Measurements from ENCODE around the gene CDR2L. TPM values are rescaled to one million over a fixed set of nuclear protein-coding genes. Genes with fewer than 3 reads are reported as not detected.

Gene CDR2L
- total RNA-seq: 19.4 and 27.5 TPM in 2 replicates

DNA sequence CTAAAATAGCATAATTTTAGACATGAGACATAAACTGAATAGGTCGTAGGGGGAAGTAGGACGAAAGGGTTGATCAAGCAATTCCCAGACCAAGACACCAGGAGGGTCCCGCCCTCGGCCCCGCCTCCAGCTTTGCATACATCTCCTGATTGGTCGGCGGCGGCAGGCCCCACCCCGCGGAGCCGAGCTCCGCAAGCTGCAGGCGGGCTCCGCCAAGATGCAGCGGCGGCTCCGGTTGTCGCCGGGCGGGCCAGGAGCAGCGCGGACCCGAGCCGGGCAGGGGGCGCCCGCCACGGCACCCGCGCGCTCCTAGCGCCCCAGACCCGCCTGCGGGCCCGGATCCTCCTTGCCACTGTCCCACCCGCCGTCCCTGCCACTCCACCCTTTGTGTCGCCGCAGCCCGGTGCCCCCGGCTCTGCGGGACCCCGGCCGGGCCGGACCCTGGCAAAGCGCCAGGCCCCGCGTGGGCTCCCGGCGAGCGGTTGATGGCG, at the start of gene CDR2L:
Gene CDR2L (plus strand): TSS at position 215 of the 491 bp plus-strand sequence. CDS start 412 bp downstream, outside the sequence.

DNA sequence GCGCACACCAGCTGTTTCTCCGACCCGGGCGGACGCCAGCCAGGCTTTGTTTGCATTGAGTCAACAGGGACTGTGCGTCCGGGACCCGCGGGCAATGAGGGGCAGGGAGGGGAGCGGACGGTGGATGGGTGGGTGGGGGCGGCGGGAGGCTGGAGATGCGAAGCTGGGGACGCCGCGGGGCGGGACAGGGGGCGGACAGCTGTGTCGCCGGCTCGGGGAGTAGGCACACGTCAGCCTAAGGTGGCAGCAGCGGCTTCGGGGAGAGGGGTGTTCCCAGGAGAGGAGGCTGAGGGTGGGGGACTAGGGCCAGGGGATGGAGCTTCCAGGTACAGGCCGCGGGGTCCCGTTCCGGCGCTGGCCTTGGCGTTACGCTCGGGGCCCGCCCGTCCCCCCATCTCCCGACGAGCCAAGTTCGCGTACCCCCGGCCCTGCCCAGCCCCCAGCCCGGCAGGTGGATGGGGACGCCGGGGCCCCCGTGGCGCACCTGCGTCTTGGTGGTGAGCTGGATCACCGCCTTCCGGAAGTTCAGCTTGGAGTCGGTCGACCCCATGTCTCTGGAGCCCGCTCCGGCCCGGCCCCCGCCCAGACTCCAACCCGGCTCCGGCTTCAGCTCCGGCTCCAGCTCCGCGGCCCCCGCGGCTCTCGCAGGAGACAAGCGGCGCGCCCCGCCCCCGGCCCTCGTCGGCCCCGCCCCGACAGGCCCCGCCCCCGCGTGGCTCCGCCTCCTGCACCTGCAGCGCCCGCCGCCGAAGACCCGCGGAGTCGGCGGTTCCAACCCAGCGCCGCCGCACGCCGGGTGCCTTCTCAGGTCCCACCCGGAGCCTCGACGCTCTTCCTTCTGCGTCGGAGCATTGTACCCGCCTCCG, 15.1 kb upstream of the CDR2L start, which contains the start of gene HID1:
Gene HID1 (minus strand): TSS at position 653 of the 866 bp plus-strand sequence. CDS start 103 bp downstream, at position 550.

DNA sequence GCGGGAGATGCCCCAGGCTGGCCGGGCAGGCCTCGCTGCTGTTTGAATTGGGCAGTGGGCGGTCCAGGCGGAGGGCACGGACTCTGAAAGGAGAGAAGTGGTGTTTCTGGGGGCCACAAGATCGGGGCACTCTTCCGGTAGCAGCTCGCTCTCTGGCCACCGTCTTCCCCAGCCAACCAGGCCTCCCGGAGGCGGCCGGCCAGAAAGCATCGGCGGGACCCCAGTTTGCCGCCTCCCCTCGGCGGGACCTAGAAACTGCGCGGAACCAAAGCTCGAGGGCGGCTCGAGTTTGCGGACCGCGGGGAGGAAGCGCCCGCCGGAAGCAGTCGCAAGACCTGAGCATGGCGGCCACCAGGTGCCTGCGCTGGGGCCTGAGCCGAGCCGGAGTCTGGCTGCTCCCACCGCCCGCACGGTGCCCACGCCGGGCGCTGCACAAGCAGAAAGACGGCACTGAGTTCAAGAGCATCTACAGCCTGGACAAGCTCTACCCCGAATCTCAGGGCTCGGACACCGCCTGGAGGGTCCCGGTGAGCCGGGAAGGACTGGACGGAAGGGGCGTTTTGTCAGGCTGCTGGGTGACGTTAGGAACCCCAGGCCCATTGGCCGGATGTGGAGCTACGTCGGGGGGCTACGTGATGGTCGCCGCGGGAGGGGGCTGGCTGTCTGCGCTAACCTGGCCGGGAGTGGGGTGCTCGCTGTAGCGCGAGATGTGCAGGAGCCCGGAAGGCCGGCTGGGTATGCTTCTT, 25.1 kb downstream of the CDR2L start, which contains the start of gene MRPL58:
Gene MRPL58 (plus strand): TSS at position 325 of the 746 bp plus-strand sequence. CDS start 17 bp downstream, at position 342.

DNA sequence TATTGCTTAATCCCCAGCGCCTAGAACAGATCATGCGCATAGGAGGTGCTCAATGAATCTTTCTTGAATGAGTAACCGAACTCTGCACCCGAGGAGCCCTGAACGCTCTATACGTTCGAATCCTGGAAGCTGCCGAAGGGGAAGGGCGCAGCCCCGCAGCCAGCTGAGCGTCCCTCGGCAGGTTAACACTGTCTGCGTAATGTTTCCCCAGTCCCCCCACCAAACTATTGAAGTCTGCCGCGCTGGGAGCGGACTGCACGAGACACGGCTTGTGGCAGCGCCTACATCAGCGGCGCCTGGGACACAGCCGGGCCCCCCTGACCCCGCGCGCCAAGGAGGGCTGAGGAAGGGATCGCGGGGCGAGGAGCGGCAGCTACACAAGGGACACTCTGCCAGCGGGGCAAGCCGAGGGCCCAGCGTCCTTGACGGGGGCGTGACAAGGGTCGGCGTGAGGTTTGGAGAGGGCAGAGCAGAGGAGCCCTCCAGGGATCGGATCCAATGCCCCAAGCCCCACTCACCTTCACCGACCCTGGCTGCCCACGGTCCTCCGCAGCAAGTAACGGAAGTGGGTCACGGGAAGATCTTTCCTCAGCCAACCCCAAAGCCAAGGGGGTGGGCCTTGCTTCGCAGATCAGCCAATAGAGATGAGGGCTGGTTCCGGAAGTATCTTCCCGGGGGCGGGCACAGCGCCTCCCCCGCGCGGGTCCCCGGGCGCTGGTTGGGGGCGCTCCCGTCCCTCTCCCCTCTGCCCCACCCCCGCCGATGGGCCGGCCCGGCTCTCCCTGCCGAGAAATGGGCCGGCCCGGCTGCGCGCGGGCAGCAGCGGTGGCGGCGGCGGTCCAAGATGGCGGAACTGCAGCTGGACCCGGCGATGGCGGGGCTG, 59.2 kb downstream of the CDR2L start, which contains the start of the genes ATP5PD and KCTD2:
Gene ATP5PD (minus strand): TSS at position 563 of the 883 bp plus-strand sequence. CDS start 4,319 bp downstream, outside the sequence.
Gene KCTD2 (plus strand): TSS at position 819 of the 883 bp plus-strand sequence. CDS start 26 bp downstream, at position 845.

Other genes with a start within 250 kb of the CDR2L start
- 215 and 238 TPM in 2 replicates for gene NHERF1, start 239.0 kb upstream of the CDR2L start, total RNA-seq
- 22.3 and 24.6 TPM in 2 replicates for gene NAT9, start 211.3 kb upstream of the CDR2L start, total RNA-seq
- gene GRIN2C, start 127.7 kb upstream of the CDR2L start, total RNA-seq: not detected in 2 replicates
- gene FDXR, start 114.6 kb upstream of the CDR2L start, total RNA-seq: 48.2 and 57.8 TPM in 2 replicates
- gene FADS6, start 94.0 kb upstream of the CDR2L start, total RNA-seq: 0.74 and 0.85 TPM in 2 replicates
- 5.2 and 5.6 TPM in 2 replicates for gene USH1G, start 64.4 kb upstream of the CDR2L start, total RNA-seq
- gene OTOP2, start 63.4 kb upstream of the CDR2L start, total RNA-seq: 0.42 and 0.79 TPM in 2 replicates
- gene OTOP3, start 51.7 kb upstream of the CDR2L start, total RNA-seq: 0.14 and 0.56 TPM in 2 replicates
- gene HID1, start 14.9 kb upstream of the CDR2L start, total RNA-seq: 3.8 and 9.2 TPM in 2 replicates
- 80.0 and 116 TPM in 2 replicates for gene MRPL58, start 25.0 kb downstream of the CDR2L start, total RNA-seq
- 301 and 458 TPM in 2 replicates for gene ATP5PD, start 59.3 kb downstream of the CDR2L start, total RNA-seq
- 11.7 and 13.5 TPM in 2 replicates for gene KCTD2, start 59.6 kb downstream of the CDR2L start, total RNA-seq
- gene SLC16A5, start 100.3 kb downstream of the CDR2L start, total RNA-seq: 8.5 and 13.2 TPM in 2 replicates
- 4.4 and 4.6 TPM in 2 replicates for gene ARMC7, start 122.3 kb downstream of the CDR2L start, total RNA-seq
- 93.8 and 111 TPM in 2 replicates for gene NT5C, start 144.1 kb downstream of the CDR2L start, total RNA-seq
- 434 and 467 TPM in 2 replicates for gene JPT1, start 166.9 kb downstream of the CDR2L start, total RNA-seq
- gene SUMO2, start 195.3 kb downstream of the CDR2L start, total RNA-seq: 107 TPM in 2 replicates
- gene NUP85, start 218.0 kb downstream of the CDR2L start, total RNA-seq: 19.4 and 37.3 TPM in 2 replicates